ENCODE results near the gene FGFR3. TPM values are rescaled to one million over a fixed set of nuclear protein-coding genes. Genes with fewer than 3 reads are reported as not detected.

The FGFR3 gene
- total and polyA plus RNA-seq, 2 of the 4 experiments (the other 2 are of a cell fraction), result 0.18 to 0.67 TPM

DNA sequence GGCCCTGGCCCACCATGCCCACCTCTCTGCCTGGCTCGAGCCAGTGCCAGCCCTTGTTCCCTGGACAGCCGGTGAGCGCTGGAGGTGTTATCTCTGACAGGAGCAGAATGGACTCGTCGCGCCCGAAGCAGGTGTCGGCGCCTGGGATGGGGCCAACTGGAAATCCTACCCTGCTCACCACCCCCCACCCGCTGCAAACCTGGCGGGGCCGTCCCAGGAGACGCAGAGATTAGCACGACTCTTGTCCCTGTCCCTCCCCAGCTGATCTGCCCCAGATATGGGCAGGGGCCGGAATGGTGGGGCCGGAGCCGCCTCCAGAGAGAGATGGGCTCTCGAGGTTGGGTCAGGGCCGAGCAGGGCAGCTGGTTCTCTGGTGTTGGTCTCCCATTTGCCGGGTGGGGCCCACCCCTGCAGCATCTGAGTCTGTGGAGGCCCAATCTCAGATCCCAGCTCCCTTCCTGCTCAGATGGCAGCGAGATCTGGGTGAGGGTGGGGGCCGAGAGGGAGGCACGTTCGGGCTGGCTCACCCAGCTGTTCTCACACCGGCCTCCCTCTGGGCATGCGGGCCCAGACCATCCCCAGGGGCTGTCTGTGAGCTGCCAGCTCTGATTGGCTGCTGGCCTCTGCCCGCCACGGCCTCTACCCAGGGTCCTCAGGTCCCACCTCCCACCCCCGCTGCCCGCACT, 20.1 kb upstream of the FGFR3 start:
- H2AK5ac ChIP-seq (ENCODE audit: low read depth, low read length), result no peak overlapping the region
- no peak overlapping the region for H4K5ac ChIP-seq (ENCODE audit: low read depth, low read length)
- no peaks in the 10 kb centered on the region for H4K20me1 ChIP-seq (ENCODE audit: insufficient read depth, low read length)
- ATAC-seq (ENCODE audit: low read depth) (no peak), DNase-seq (no peak)
- in situ Hi-C loops (cut with MboI; ENCODE audit: low sequenced_read_pairs) (no loop called here), intact Hi-C loops (cut with micrococcal nuclease) (no loop called here), dilution Hi-C loops (cut with HindIII; ENCODE audit: low sequenced_read_pairs, unreplicated experiment) (no loop called here)
- H3K9ac ChIP-seq (ENCODE audit: low read depth, low read length), result no peak overlapping the region
- H3K4ac ChIP-seq (ENCODE audit: low read depth, low read length), result no peak overlapping the region
- no peak overlapping the region for H3K18ac ChIP-seq (ENCODE audit: low read depth, low read length)
- H2BK120ac ChIP-seq (ENCODE audit: low read depth, low read length), result no peak overlapping the region
- peaks cover 4% of the 10 kb centered on the region; the same call in 1 of the 2 replicates for H3K4me1 ChIP-seq (ENCODE audit: control insufficient read depth, insufficient read depth, low read length)
- BruUV-seq (replicated peaks), result no TSS peak
- no peaks in the 10 kb centered on the region for H3K9me3 ChIP-seq (ENCODE audit: control insufficient read depth, insufficient read depth, low read length)
- H4K8ac ChIP-seq (ENCODE audit: low read depth in 2 of 2, low read length in 2 of 2), result no peak overlapping the region
- H3K27me3 ChIP-seq (ENCODE audit: control insufficient read depth, insufficient read depth, low read length), result peaks cover 2% of the 10 kb centered on the region; the same call in 1 of the 2 replicates
- H3K79me1 ChIP-seq (ENCODE audit: low read depth in 1 of 2, low read length in 2 of 2), result no peaks in the 10 kb centered on the region
- H3K36me3 ChIP-seq (ENCODE audit: control insufficient read depth, insufficient read depth, low read length), result no peaks in the 10 kb centered on the region
- H3K56ac ChIP-seq (ENCODE audit: extremely low read depth, insufficient read depth, low read length), result no peak overlapping the region
- H3K27ac ChIP-seq (ENCODE audit: insufficient read depth, low read length), result no peak overlapping the region
- no peak overlapping the region for H3K4me3 ChIP-seq (ENCODE audit: insufficient read depth, low read depth, low read length)
- H3K14ac ChIP-seq (replicated peaks; ENCODE audit: low read depth, low read length), result no peak overlapping the region
- H2BK20ac ChIP-seq (ENCODE audit: low read depth, low read length), result no peak overlapping the region
- H2BK5ac ChIP-seq (ENCODE audit: low read depth, low read length, poor library complexity, severe bottlenecking), result no peak overlapping the region
- no peaks in the 10 kb centered on the region for H3K9me1 ChIP-seq (ENCODE audit: insufficient read depth, low read length)
- no peak overlapping the region for H2BK15ac ChIP-seq (ENCODE audit: low read depth, low read length)
- no peak overlapping the region for H2AK9ac ChIP-seq (replicated peaks; ENCODE audit: low read depth, low read length, poor library complexity)
- ChIA-PET CTCF (no interaction called here), POLR2A (ENCODE audit: unreplicated experiment) (no interaction called here)
- TF ChIP-seq MAZ (IDR thresholded peaks at IDR 0.05; ENCODE audit: borderline replicate concordance, low read depth, low read length), result no peak
- TF ChIP-seq NFE2L2 (IDR thresholded peaks at IDR 0.05; ENCODE audit: low read depth, low read length), result no peak
- no peak for TF ChIP-seq CEBPB (IDR thresholded peaks at IDR 0.05; ENCODE audit: low read depth, low read length)
- no peak for TF ChIP-seq FOS (IDR thresholded peaks at IDR 0.05; ENCODE audit: low read depth, low read length)
- no peak for TF ChIP-seq MXI1 (IDR thresholded peaks at IDR 0.05; ENCODE audit: borderline replicate concordance, low read depth, low read length)
- TF ChIP-seq CHD1 (IDR thresholded peaks at IDR 0.05; ENCODE audit: low read depth, low read length), result no peak
- no peak for TF ChIP-seq MAFK (IDR thresholded peaks at IDR 0.05; ENCODE audit: low read depth, low read length)
- no peak for TF ChIP-seq POLR2A (IDR thresholded peaks at IDR 0.05; ENCODE audit: low read depth, low read length)
- TF ChIP-seq RCOR1 (IDR thresholded peaks at IDR 0.05; ENCODE audit: insufficient replicate concordance, low read length), result no peak
- TF ChIP-seq SMC3 (IDR thresholded peaks at IDR 0.05; ENCODE audit: low read depth, low read length), result no peak
- TF ChIP-seq RAD21 (IDR thresholded peaks at IDR 0.05; ENCODE audit: low read length), result no peak
- H2AFZ ChIP-seq (replicated peaks; ENCODE audit: low read length, poor library complexity), result no peak overlapping the region
- no peak overlapping the region for H3K4me2 ChIP-seq (ENCODE audit: low read depth, low read length)
- WGBS, 2 experiments (ENCODE audit: extremely low coverage in 2 of 2, insufficient read length in 1 of 2), result 79% methylated on average over 10 of the region's 30 CpGs; no CpG with 5 or more reads in 1 of the 2 experiments
- H4K91ac ChIP-seq (ENCODE audit: insufficient read depth, low read depth, low read length), result no peak overlapping the region
- H3K23ac ChIP-seq (ENCODE audit: low read depth, low read length), result no peak overlapping the region
